GM12872 (cell line): Measurements from ENCODE around the gene MAT2A.

ENCODE experiments used
- TF ChIP-seq, protein P1 (sequence below): IDR thresholded peaks from 3 replicates; pipeline ENCODE4 v1.5.1; 2011; ENCODE audit warnings: low read depth, mild to moderate bottlenecking, low read length, moderate library complexity; ENCODE audit not compliant: insufficient read depth

The MAT2A gene

DNA sequence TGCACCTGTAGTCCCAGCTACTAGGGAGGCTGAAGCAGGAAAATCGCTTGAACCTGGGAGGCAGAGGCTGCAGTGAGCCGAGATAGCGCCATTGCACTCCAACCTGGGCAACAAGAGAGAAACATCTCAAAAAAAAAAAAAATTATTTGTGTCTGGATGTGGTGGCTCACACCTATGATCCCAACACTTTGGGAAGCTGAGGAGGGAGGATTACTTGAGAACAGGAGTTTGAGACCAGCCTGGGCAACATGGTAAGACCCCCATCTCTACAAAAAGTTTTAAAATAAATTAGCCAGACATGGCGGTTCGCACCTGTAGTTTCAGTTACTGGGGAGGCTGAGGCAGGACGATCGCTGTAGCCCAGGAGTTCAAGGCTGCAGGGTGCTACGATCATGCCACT lies 36.8 kb downstream of the MAT2A start:
- TF ChIP-seq, protein P1, sequence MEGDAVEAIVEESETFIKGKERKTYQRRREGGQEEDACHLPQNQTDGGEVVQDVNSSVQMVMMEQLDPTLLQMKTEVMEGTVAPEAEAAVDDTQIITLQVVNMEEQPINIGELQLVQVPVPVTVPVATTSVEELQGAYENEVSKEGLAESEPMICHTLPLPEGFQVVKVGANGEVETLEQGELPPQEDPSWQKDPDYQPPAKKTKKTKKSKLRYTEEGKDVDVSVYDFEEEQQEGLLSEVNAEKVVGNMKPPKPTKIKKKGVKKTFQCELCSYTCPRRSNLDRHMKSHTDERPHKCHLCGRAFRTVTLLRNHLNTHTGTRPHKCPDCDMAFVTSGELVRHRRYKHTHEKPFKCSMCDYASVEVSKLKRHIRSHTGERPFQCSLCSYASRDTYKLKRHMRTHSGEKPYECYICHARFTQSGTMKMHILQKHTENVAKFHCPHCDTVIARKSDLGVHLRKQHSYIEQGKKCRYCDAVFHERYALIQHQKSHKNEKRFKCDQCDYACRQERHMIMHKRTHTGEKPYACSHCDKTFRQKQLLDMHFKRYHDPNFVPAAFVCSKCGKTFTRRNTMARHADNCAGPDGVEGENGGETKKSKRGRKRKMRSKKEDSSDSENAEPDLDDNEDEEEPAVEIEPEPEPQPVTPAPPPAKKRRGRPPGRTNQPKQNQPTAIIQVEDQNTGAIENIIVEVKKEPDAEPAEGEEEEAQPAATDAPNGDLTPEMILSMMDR, result no peak

DNA sequence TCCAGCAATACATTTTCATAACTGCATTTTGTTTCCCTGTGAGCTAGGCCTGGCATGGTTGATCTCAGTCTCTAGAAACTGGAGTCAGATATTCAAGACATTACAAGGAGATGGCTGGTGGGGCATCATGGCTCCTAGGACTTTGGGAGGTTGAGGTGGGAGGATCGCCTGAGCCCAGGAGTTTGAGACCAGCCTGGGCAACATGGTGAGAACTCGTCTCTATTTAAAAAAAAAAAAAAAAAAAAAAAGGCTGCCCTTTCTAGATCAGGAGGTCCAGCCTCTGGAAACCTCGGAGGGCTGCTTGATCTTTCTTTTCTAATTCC lies 38.1 kb downstream of the MAT2A start:
- TF ChIP-seq, protein P1, result no peak

DNA sequence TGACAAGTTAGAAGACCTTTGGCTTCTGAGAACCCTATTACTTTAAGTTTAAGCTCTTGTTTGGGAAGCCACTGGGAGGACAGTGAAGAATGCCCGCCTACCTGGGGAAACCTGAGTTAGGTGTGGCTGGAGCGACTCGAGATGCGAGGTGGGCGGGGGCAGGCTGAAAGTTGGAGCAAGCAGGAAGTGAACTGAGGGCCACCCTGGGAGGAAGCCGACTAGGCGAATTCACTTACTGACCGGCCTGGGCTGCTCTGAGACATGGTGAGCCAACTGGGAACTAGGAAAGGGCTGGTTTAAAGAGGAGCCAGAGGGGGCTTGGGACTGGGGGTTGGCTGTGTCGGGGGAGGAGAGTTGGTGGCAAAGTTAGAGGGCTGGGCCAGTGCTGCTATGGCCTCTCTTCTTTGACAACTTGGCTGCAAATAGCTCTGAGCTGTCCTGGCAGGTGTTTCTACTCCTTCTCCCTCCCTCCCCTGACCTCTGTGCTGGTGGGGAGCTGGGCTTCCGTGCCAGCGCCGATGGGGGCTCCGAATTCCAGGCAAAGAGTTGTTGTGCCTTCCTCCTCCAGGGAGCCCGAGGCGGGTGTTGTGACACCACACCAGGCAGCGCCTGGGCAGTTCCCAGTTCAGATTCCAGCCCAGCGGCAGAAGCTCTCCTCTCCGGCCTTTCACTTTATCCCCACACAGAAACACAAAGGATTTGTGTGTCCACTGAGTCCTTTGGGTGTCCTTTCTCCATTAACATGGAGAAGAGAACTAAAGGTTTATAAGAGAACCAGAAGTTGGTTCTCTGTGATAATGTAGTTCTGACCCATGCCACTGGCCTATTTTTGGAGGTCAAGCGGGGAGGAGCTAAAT lies 38.6 kb downstream of the MAT2A start, which contains the start of gene VAMP8:
Gene VAMP8, plus strand, starts transcription at position 201 of the 857 bp plus-strand sequence. Its CDS starts 61 bp downstream, at position 262.
- TF ChIP-seq, protein P1, result no peak

DNA sequence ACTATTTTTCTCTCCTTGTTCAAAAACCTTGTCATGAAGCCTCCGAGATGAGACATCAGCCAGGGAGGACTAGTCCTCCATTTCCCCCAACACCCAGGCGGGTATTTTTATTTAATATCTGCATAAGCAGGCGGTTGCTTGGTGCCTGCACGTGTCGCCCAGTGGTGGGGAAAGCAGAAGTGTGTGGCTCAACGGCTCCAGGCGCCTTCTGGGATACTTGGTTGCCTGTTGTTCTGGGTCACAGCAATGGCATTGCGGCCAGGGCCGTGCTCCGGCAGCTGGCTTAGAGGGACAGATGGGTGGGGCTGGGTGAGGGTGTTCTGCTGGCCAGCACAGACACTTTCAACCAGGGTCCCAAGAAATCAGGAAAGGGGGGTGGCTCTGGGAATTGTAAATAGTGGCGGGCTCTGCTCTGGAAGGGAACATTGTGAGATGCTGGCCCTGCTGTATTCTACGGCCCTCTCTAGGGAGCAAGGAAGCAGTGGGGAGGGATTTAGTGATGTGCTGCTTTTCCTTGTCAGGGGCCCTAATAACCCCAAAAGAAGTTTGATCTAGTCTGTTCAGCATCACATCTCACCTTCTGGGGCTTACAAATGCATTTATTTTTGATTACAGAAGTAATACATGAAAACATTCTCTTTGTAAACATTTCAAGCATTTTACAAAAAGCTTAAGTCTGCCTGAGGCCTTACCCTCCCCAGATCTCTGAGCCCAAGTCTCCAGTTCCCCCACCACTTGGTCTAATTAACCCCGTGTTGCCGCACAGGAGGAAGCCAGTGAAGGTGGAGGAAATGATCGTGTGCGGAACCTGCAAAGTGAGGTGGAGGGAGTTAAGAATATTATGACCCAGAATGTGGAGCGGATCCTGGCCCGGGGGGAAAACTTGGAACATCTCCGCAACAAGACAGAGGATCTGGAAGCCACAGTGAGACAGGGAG lies 39.5 kb downstream of the MAT2A start:
- TF ChIP-seq, protein P1, result no peak

DNA sequence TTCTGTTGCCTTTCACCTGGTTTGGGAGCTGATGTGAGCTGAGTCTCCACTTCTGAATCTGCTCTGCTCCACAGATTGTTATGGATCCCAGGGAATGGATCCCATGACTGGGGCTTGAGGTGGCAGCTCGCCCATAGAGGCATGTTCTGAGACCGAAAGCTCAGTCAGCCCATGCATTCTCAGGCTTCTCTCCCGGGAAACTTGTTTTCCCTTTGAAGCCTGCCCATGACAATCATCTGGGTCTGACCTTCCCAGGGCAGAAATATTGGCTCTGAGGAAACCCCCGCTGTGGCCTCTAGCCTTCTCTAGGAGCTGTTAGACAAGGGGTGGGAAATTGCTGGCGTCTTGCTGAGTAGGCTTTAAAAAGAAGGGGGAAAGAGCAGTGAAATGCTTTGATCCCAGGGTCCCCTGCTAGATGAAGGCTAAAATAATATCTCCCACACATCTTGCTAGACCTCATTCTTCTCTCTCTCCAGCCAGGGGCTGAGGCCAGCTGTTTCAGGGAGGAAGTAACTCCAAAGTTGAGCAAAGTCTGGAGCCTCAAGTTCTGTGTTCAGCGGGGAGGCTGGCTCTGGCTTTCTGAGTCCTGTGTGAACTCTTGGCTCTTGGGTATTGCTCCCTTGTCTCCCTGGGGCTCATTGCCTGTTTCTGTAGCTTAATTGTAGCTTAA lies 40.4 kb downstream of the MAT2A start:
- TF ChIP-seq, protein P1, result no peak

DNA sequence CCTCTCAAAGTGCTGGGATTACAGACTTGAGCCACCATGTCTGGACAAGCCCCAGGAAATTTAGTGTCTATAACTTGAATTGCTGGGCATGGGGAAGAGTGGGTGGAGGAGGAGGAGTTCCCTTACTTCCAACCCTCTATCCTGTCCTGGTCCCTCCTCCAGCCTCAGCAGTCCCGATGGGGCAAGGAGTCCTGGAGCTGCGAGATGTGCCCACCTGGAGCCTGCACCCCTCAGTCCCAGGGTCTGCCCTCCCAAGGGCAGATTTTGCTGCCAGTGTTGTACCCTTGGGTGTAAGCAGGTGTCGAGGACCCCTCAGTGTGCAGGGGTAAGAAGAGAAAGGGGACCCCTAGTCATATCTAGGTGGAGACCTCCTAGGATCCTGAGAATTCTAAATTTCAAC lies 41.2 kb downstream of the MAT2A start:
- TF ChIP-seq, protein P1, result no peak

DNA sequence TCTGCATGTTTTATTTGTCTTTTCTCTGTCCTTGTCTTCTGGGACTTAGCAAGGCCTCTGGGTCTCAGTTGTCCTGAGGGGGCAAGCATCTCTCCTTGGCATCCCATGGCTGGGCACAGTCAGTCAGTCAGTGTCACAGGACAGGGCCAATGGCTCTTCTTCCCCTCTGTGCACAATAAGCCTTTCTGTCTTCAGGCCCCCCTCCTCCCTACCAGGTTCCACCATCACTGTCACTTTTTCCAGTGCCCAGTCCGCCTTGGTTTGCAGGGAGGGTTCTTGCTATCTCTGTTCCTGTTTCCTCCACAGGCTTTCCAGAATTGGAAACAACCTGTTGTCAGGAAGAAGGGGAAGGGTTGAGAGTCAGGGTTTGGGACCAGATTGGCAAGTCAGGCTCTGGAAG lies 43.5 kb downstream of the MAT2A start:
- TF ChIP-seq, protein P1, result no peak
